PC-9 (cell line): ENCODE results near the gene TBC1D8. TPM values are rescaled to one million over a fixed set of nuclear protein-coding genes. Genes with fewer than 3 reads are reported as not detected.

Experiments
- BruUV-seq: library from RNA; stranded (reverse); fragments of 400-500 nt; replicated peaks from 2 replicates; lab custom pipeline; 2021; lab: Mats Ljungman, UMichigan
- CTCF ChIA-PET: fragments of 300-600 bp; sonication (Branson Sonifier 250); formaldehyde crosslinking; loops from one replicate; lab custom pipeline; 2022; ENCODE audit warnings: antibody characterized with exemption; lab: Charles Lee
- POLR2A ChIA-PET: fragments of 300-600 bp; sonication (Branson Sonifier 250); formaldehyde crosslinking; loops from one replicate; lab custom pipeline; 2022; ENCODE audit warnings: antibody characterized with exemption; ENCODE audit not compliant: unreplicated experiment; lab: Charles Lee
- DNase-seq, 2 experiments: peaks; one replicate each; pipeline versions ENCODE4 v3.0.0 to v3.0.0-alpha.2; 2015 to 2022; ENCODE audit warnings: mixed read lengths in 1 of 2
- H2AFZ ChIP-seq: fragments of 200-600 bp; sonication (generic); 2 replicates; pipeline ENCODE4 v1.8.1; 2017; ENCODE audit warnings: antibody characterized with exemption
- H3F3A ChIP-seq: fragments of 200-600 bp; sonication (generic); 2 replicates; pipeline ENCODE4 v1.8.1; 2017; ENCODE audit warnings: antibody characterized with exemption, mild to moderate bottlenecking, low read depth; ENCODE audit not compliant: insufficient read depth
- H3K27ac ChIP-seq: fragments of 200-600 bp; sonication (generic); 2 replicates; pipeline ENCODE4 v1.6.1; 2016; ENCODE audit warnings: mixed run types
- H3K27me3 ChIP-seq: fragments of 200-600 bp; sonication (generic); 2 replicates; pipeline ENCODE4 v1.6.1; 2016; ENCODE audit warnings: low read depth, mixed run types; ENCODE audit not compliant: insufficient read depth
- H3K36me3 ChIP-seq: fragments of 200-600 bp; sonication (generic); 2 replicates; pipeline ENCODE4 v1.6.1; 2016; ENCODE audit warnings: low read depth, mixed run types
- H3K4me1 ChIP-seq: fragments of 200-600 bp; sonication (generic); replicated peaks from 2 replicates; pipeline ENCODE4 v1.6.1; 2016; ENCODE audit warnings: mixed run types; ENCODE audit not compliant: insufficient read depth
- H3K4me2 ChIP-seq: fragments of 200-600 bp; sonication (generic); 2 replicates; pipeline ENCODE4 v1.6.1; 2017; ENCODE audit warnings: mixed run types
- H3K4me3 ChIP-seq: fragments of 200-600 bp; sonication (generic); 2 replicates; pipeline ENCODE4 v1.6.1; 2016; ENCODE audit warnings: mixed run types
- H3K79me2 ChIP-seq: fragments of 200-600 bp; sonication (generic); 2 replicates; pipeline ENCODE4 v1.6.1; 2017; ENCODE audit warnings: low read depth, mixed run types
- H3K9me2 ChIP-seq: fragments of 200-600 bp; sonication (generic); 2 replicates; pipeline ENCODE4 v1.8.1; 2017; ENCODE audit warnings: mild to moderate bottlenecking; ENCODE audit not compliant: insufficient read depth
- H3K9me3 ChIP-seq: fragments of 200-600 bp; sonication (generic); 2 replicates; pipeline ENCODE4 v1.8.1; 2016; ENCODE audit warnings: low read depth; ENCODE audit not compliant: insufficient read depth
- H4K20me1 ChIP-seq: fragments of 200-600 bp; sonication (generic); 2 replicates; pipeline ENCODE4 v1.8.1; 2017; ENCODE audit not compliant: insufficient read depth
- CTCF ChIP-seq: fragments of 200-600 bp; sonication (generic); conservative IDR thresholded peaks from 2 replicates; pipeline ENCODE4 v1.6.1; 2017; ENCODE audit warnings: mixed run types, antibody characterized with exemption, mild to moderate bottlenecking, moderate library complexity
- EZH2 ChIP-seq: fragments of 200-600 bp; sonication (generic); IDR thresholded peaks from 2 replicates; pipeline ENCODE4 v1.8.0; 2017; ENCODE audit warnings: antibody characterized with exemption, low read depth
- intact Hi-C: fragments of 100-400 bp; cut with micrococcal nuclease; formaldehyde crosslinking; loops from one replicate; pipeline ENCODE4 v1.10.0; 2022; ENCODE audit not compliant: unreplicated experiment
- total RNA-seq: library from RNA; stranded (reverse); gene quantifications from 2 replicates; pipeline ENCODE4 v1.2.3, GENCODE V29; 2021

Gene TBC1D8
- total RNA-seq, 1 experiment from 2014 or later = 25.2 TPM

GRCh38 chr2:101147062-101147461 lies 4.1 kb downstream of the TBC1D8 start:
- peaks cover 38% of the 10 kb centered on the region for H4K20me1 ChIP-seq
- no peak overlapping the region for H3K4me3 ChIP-seq
- H3K27ac ChIP-seq = no peak overlapping the region
- H3K4me2 ChIP-seq = peak overlapping the region; percentile 95
- H3K27me3 ChIP-seq = no peaks in the 10 kb centered on the region
- peaks cover 20% of the 10 kb centered on the region; the same call in 1 of the 2 replicates for H3K36me3 ChIP-seq
- peaks cover 66% of the 10 kb centered on the region for H3K4me1 ChIP-seq
- no peaks in the 10 kb centered on the region for H3K9me2 ChIP-seq
- POLR2A ChIA-PET = no interaction called here
- TF ChIP-seq EZH2 (no peak), CTCF (no peak)
- no peak for DNase-seq
- no peak overlapping the region for H2AFZ ChIP-seq
- no peaks in the 10 kb centered on the region for H3K9me3 ChIP-seq
- H3F3A ChIP-seq = peaks cover 4% of the 10 kb centered on the region; the same call in 1 of the 2 replicates
- CTCF ChIA-PET = no interaction called here
- no TSS peak for BruUV-seq
- intact Hi-C loops = no loop called here
- H3K79me2 ChIP-seq = peaks cover 88% of the 10 kb centered on the region

- H4K20me1 ChIP-seq = peaks cover 38% of the 10 kb centered on the region
- peaks cover 21% of the 10 kb centered on the region; the same call in 1 of the 2 replicates for H3K36me3 ChIP-seq
- H3K4me1 ChIP-seq = peaks cover 71% of the 10 kb centered on the region
- TF ChIP-seq EZH2 (no peak), CTCF (no peak)
- peak overlapping the region; percentile 95 for H3K4me2 ChIP-seq
- DNase-seq = no peak
- no peak overlapping the region for H3K27ac ChIP-seq
- CTCF ChIA-PET = no interaction called here
- peaks cover 6% of the 10 kb centered on the region; the same call in 1 of the 2 replicates for H3F3A ChIP-seq
- no peaks in the 10 kb centered on the region for H3K9me2 ChIP-seq
- H2AFZ ChIP-seq = no peak overlapping the region
- H3K27me3 ChIP-seq = no peaks in the 10 kb centered on the region
- no TSS peak for BruUV-seq
- H3K9me3 ChIP-seq = no peaks in the 10 kb centered on the region
- no peak overlapping the region for H3K4me3 ChIP-seq
- intact Hi-C loops = no loop called here
- peaks cover 93% of the 10 kb centered on the region for H3K79me2 ChIP-seq
- POLR2A ChIA-PET = no interaction called here
Measured at GRCh38 chr2:101146535-101146934, 4.6 kb downstream of the TBC1D8 start.

- H3K27ac ChIP-seq = peak overlapping the region; percentile 20
- H4K20me1 ChIP-seq = peaks cover 45% of the 10 kb centered on the region
- intact Hi-C loops = no loop called here
- peaks cover 14% of the 10 kb centered on the region; the same call in 1 of the 2 replicates for H3F3A ChIP-seq
- no peak for TF ChIP-seq EZH2
- TF ChIP-seq CTCF = no peak
- ChIA-PET POLR2A (no interaction called here), CTCF (interaction anchor here (0.6 kb wide), 1 partner anchor 413 kb away, joined by 3 read pairs; no protein-coding TSS in a partner anchor)
- H3K36me3 ChIP-seq = peaks cover 21% of the 10 kb centered on the region; the same call in 1 of the 2 replicates
- no peaks in the 10 kb centered on the region for H3K9me2 ChIP-seq
- H3K4me2 ChIP-seq = peak overlapping the region; percentile 95
- BruUV-seq = no TSS peak
- no peaks in the 10 kb centered on the region for H3K9me3 ChIP-seq
- H3K4me3 ChIP-seq = no peak overlapping the region
- DNase-seq = peak in 1 of 2 experiments; percentile 50
- no peak overlapping the region for H2AFZ ChIP-seq
- peaks cover 100% of the 10 kb centered on the region for H3K79me2 ChIP-seq
- H3K4me1 ChIP-seq = peaks cover 82% of the 10 kb centered on the region
- H3K27me3 ChIP-seq = no peaks in the 10 kb centered on the region
Measured at GRCh38 chr2:101145406-101145805, 5.8 kb downstream of the TBC1D8 start.
